ENCODE data around the gene CCDC124. TPM values are rescaled to one million over a fixed set of nuclear protein-coding genes. Genes with fewer than 3 reads are reported as not detected.

Gene CCDC124
- total RNA-seq, 6 experiments from 2014 or later: 20.6 to 45.3 (median 30.7) TPM

DNA sequence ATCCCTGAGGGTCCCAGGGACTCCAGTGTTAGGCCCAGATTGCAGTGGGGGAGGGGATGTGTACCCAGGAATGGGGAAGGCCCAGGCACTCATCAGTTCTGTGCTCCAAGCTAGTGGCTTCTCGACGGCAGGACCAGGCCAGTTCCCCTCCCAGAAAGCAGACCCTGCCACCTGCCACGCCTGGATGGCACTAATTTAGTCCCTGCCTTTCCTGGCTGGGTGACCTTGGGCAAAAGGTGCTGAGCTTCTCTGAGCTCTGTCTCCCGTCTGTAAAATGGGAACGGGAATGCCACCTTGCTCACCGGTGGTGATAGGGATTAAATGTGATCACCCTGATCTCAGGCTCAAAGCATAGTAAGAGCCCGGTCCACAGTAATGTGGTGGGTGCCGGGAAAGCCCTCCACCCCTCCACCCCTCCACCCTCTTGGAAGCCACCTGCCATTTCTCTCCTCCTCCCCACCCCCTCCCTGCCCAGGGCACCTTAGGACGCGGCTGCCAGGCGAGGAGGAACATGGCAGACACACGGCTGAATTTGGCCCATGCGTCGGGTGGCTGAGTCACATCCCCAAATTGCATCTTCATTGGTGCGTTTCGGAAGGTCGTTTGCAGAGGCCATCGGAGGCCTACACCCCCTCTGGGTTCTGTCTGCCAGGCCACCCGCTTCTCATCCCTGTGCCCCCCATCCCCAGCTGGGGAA, 36.4 kb downstream of the CCDC124 start:
- Histone ChIP-seq H3K36me3 (no peaks in the 10 kb centered on the region), H3K9me3 (no peaks in the 10 kb centered on the region), H3K4me3 (no peak overlapping the region), H3K27ac (no peak overlapping the region), H3K4me1 (no peaks in the 10 kb centered on the region), H3K27me3 (peaks cover 0 to 6% of the 10 kb centered on the region in 2 donors)
- intact Hi-C loops (cut with DNase I): no loop called here
- no peak for ATAC-seq
- 73% methylated on average over 10 of the region's 19 CpGs for WGBS (ENCODE audit: insufficient coverage, low coverage, low lambda C conversion rate, missing lambda C conversion rate)
- TF ChIP-seq POLR2A (IDR thresholded peaks at IDR 0.05): no peak
- TF ChIP-seq, protein P1, sequence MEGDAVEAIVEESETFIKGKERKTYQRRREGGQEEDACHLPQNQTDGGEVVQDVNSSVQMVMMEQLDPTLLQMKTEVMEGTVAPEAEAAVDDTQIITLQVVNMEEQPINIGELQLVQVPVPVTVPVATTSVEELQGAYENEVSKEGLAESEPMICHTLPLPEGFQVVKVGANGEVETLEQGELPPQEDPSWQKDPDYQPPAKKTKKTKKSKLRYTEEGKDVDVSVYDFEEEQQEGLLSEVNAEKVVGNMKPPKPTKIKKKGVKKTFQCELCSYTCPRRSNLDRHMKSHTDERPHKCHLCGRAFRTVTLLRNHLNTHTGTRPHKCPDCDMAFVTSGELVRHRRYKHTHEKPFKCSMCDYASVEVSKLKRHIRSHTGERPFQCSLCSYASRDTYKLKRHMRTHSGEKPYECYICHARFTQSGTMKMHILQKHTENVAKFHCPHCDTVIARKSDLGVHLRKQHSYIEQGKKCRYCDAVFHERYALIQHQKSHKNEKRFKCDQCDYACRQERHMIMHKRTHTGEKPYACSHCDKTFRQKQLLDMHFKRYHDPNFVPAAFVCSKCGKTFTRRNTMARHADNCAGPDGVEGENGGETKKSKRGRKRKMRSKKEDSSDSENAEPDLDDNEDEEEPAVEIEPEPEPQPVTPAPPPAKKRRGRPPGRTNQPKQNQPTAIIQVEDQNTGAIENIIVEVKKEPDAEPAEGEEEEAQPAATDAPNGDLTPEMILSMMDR (IDR thresholded peaks at IDR 0.05): no peak
- DNase-seq: no peak

DNA sequence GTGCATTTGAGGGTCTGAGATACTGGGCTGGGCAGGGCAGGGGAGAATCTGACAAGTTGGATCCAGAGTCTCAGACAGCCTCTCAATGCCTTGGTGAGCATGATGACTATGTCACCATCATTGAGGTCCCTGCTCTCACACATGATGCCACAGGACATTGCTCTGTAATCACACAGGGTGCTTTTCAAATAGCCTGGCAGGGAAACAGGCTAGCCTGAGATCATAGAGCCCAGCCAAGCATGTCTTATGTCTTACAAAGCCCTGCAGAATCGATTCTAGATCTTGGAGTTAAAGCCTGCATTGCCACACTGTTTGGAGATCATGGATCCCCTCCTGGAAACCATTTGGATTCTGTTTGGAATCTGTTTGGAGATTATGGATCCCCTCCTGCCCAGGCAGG, 39.4 kb downstream of the CCDC124 start:
- DNase-seq: no peak
- Histone ChIP-seq H3K9me3 (no peaks in the 10 kb centered on the region), H3K4me1 (no peaks in the 10 kb centered on the region), H3K27ac (no peak overlapping the region), H3K36me3 (no peaks in the 10 kb centered on the region), H3K4me3 (no peak overlapping the region), H3K27me3 (peaks cover 0 to 5% of the 10 kb centered on the region in 2 donors)
- no peak for TF ChIP-seq POLR2A (IDR thresholded peaks at IDR 0.05)
- TF ChIP-seq, protein P1 (IDR thresholded peaks at IDR 0.05): no peak
- 60% methylated on average over 1 of the region's 1 CpG for WGBS (ENCODE audit: insufficient coverage, low coverage, low lambda C conversion rate, missing lambda C conversion rate)
- intact Hi-C loops (cut with DNase I): no loop called here
- ATAC-seq: no peak

DNA sequence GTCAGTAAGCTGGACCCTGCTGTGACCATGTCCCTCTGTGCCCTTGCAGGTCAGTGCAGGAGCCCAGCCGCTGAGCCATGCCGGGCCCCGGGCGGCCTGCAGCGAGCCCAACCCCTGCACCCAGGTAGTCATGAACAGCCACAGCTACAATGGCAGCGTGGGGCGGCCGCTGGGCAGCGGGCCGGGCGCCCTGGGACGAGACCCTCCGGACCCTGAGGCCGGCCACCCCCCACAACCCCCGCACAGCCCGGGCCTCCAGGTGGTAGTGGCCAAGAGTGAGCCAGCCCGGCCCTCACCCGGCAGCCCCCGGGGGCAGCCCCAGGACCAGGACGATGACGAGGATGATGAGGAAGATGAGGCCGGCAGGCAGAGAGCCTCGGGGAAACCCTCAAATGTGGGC, 40.9 kb downstream of the CCDC124 start:
- H3K27me3 ChIP-seq: no peaks in the 10 kb centered on the region
- ATAC-seq: peak in 1 of 4 donors; percentile 23
- no peaks in the 10 kb centered on the region for H3K36me3 ChIP-seq
- H3K27ac ChIP-seq: no peak overlapping the region
- intact Hi-C loops (cut with DNase I): no loop called here
- H3K4me1 ChIP-seq: no peaks in the 10 kb centered on the region
- H3K9me3 ChIP-seq: no peaks in the 10 kb centered on the region
- DNase-seq: no peak
- no peak for TF ChIP-seq POLR2A (IDR thresholded peaks at IDR 0.05)
- TF ChIP-seq, protein P1 (IDR thresholded peaks at IDR 0.05): no peak
- WGBS (ENCODE audit: insufficient coverage, low coverage, low lambda C conversion rate, missing lambda C conversion rate): no CpG with 5 or more reads among the region's 23 CpGs
- no peak overlapping the region for H3K4me3 ChIP-seq

DNA sequence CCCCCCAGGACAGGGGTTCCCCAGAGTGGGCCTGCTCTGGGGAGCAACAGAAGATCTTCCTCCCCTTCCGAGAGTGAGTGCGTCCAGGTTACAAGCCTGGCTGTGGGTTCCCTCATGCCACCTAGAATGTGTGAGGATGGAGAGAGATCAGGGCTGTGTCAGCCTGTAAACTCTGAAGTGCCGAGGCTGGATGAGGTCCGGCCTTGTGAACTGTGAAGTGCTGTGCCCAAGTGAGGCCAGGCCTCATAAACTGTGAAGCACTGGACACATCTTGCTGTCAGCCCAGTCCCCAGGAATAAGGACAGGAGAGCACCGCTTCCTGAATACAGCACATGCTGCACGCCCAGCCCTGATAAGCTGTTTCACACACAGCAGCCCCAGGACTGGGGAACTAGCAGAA, 41.7 kb downstream of the CCDC124 start:
- H3K27ac ChIP-seq: no peak overlapping the region
- H3K4me3 ChIP-seq: no peak overlapping the region
- intact Hi-C loops (cut with DNase I): no loop called here
- no peak for DNase-seq
- H3K27me3 ChIP-seq: no peaks in the 10 kb centered on the region
- no peak for ATAC-seq
- H3K36me3 ChIP-seq: no peaks in the 10 kb centered on the region
- H3K9me3 ChIP-seq: no peaks in the 10 kb centered on the region
- no peaks in the 10 kb centered on the region for H3K4me1 ChIP-seq
- WGBS (ENCODE audit: insufficient coverage, low coverage, low lambda C conversion rate, missing lambda C conversion rate): no CpG with 5 or more reads among the region's 6 CpGs
- TF ChIP-seq, protein P1 (IDR thresholded peaks at IDR 0.05): no peak
- no peak for TF ChIP-seq POLR2A (IDR thresholded peaks at IDR 0.05)

Measured in right lobe of liver (tissue), 6 donors.